ENCODE results near the gene CALU.

The CALU gene

DNA sequence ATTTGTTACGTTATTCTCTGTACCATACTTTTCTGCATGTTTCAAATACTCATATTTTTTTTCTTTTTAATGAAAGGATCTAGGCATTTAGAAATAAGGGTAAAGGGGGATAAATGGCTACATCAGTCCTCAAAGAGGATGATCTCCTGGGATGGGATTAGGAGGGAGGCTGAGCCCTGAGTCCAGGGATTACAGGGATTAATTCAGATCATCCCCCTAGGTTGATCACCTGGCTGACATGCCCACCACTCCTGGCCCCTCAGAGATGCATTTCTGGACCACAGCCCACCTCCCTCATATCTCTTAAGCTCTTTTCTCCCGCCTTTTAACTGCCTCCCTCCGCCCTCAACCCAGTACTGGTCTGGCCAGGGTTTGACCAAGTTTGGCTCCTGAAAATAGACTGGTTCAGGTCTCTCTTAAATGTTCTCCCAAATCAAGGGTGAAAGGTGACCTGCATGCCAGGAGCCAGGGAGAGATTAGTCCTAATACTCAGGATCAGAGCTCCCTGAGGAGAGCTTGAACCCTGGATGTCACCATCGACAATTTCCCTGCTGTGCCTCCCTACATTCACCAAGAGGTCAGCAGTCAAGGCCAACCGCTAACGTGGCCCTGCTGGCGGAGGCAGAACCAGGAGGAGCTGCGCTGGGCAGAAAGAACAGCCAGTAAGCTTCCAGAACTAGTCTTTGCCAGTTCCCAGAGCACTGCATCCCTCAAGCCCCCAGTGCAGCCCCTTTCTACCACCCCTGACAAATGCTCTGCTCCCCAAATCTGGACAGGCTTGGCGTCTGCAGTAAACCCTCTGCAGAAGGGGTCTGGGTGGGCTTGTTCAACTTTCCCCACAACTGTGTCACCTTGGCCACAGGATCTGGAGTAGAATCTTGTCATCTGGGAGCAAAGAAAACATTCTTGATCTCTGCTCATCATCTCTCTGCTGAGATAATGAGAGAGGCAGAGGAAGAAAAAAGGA, 49.6 kb downstream of the CALU start:
- no peak for DNase-seq (ENCODE audit: low spot score)

DNA sequence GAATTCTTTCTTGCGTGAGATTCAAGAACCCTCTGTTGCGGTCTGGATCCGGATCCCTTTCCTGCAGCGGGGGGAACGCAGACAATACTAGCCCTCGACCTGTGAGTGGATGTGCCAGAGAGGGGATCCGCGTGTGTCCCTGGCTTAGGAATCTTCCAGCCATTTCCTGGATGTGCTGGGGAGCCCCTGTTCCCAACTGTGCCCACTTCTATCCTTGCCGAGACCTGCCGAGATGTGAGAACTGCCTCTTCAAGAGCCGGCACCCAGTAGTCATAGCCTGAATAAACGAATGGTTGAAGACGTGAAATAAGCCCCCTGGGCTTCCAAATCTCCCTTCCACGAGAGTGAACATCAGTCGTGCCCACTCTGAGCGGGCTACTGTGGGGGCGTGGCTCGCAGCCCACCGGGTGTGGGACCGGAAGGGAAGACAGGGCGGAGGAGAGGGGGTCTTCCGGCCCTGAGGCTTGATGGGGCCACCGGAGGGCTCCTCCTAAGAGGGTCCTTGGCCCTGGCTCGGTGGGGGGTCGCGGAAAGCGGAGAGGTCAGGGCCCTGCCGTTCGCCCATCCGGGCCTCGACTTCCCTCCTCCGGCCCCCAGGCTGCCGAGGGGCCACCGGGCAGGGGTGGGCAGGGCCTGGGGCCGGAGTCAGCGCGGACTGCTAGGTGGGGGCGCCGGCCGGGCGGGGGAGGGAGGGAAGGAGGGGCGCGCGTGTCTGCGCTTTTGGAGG, 51.3 kb downstream of the CALU start:
- no peak for DNase-seq (ENCODE audit: low spot score)

DNA sequence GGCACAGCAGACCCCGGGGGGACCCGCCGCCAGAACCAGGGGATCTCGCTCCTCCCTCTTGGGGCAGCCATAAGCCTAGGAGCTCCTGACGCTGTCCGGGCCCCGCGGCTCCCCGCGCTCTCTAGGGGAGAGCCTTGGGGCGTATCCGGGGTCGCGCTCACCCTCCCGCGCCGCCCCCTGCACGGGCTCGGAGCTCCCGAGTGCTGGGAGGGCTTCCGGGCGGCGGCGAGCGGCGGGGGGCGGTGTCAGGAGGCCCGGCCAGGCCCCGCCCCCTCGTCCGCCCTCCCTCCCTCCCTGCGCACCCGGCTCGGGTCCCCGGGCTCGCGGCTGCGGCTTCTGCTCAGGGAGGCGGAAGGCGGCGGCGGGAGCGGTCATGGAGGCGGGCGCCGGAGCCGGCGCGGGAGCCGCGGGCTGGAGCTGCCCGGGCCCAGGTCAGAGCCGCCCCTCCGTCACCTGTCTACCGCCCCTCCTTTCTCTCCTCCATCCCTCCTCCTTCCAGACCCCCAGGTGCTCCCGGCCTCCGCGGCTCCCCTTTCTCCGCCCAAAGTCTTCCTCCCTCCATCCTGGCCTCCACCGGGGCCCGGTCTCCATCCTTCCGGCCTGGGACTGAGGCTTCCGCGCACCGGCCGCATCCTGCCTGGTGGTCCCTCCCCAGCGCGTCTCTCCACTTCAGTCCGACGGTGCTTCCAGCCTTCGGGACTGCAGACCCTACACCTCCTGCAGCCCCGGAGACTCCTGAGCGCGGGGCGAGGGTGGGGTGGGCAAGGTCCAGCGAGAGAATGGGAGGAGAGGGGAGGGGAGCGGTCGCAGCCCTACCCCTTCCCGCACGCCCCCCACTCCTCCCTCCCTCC, 52.2 kb downstream of the CALU start, which contains the start of gene CCDC136:
CCDC136 (plus strand) TSS at position 848 of the 851 bp plus-strand sequence. CDS start 444 bp downstream, outside the sequence.
- peak; percentile 91 for DNase-seq (ENCODE audit: low spot score)

DNA sequence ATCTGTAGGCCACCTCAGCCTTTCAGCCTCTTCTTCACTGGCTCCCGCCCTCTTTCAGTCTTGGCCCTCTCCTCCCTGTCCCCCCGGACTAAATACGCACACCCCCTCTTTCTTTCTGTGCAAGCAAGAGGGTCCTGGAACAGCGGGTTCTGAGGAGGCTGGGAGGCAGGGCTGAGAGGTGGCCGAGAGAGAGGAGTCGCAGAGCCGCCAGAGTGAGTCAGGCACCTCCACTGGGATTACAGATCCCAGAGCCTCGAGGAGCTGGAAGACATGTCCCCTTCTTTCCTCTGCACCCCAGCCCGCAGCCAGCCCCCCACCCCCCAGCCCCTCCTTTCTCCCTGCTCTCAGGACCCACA, 52.8 kb downstream of the CALU start:
- DNase-seq (ENCODE audit: low spot score), result peak; percentile 68

DNA sequence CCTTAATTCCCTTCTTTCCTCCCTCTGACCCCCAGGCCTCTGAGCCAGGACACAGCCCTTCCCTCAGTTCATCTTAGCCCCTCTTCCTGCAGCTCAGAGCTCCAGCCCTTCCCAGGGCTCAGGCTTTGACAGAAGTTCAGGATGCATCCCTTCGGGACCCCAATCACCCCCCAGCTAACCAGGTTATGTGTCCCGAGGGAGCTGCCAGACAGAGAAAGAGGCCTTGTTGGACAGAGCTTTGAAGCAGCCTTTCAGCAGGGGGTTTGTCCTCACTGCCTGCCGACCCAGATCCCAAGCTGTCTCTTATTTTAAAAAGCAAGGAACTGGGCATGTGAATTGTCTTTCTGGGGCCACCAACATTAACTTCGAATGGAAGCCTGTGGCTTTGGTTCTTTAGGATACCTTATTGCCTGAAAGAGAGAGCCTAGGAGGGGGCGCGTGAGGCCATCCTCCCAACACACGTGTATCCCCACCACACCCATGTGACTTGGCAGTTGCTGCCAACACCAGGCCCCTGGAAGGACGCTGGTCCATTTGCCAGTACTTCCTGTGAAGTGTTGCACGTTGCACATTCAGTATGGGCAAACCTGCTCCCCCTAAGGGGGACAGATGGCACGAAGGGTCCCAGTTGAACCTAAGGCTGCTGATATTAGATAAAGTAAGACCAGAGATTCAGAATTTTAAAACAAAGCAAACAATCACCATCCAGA, 53.5 kb downstream of the CALU start:
- no peak for DNase-seq (ENCODE audit: low spot score)

DNA sequence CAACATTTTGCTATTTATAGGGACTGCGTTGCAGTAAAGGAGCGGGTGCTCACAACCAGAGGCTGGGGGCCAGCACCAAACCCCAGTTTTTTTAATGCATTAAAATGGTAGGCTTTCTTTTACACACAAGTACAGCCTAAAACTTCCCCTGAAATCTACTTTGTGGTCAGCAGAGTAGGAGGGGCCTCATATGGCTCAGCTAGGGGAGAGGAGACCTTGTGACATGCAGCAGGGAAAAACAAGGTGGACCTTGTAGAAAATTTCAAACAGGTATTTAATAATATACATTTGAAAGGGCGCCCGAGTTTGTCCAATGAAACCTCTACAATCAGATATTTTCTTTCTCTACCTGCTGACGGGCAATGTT, 54.0 kb downstream of the CALU start:
- DNase-seq (ENCODE audit: low spot score), result no peak

DNA sequence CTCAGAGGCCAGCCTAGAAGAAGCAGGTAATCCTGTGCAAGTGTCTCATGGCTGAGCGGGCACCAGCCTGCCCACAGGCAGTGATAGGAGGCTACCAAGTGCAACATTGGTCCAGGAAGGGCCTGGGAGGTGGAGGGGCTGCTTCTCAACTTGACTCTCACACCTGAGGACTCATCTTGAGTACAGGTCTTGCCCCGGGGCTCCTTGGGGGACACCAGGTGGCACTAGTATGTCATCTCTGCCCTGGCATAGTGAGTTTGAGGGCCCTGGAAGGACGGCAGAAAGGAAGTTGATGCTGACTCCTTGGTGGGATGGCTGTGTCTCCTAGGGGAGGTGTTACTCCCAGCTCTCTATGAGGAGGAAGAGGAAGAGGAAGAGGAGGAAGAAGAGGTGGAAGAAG, 54.9 kb downstream of the CALU start:
- no peak for DNase-seq (ENCODE audit: low spot score)

DNA sequence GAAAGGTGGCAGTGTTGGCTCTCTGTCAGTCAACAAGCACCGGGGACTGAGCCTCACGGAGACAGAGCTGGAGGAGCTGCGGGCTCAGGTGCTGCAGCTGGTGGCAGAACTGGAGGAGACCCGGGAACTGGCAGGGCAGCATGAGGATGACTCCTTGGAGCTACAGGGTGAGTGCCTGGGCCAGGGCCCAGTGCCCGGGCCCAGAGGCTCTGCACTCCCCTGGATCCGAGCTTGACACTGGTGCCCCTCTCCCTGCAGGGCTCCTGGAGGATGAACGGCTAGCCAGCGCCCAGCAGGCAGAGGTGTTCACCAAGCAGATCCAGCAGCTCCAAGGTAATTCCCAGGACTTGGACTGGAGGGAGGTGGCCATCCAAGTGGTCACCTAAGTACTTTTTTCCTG, 55.3 kb downstream of the CALU start:
- no peak for DNase-seq (ENCODE audit: low spot score)

DNA sequence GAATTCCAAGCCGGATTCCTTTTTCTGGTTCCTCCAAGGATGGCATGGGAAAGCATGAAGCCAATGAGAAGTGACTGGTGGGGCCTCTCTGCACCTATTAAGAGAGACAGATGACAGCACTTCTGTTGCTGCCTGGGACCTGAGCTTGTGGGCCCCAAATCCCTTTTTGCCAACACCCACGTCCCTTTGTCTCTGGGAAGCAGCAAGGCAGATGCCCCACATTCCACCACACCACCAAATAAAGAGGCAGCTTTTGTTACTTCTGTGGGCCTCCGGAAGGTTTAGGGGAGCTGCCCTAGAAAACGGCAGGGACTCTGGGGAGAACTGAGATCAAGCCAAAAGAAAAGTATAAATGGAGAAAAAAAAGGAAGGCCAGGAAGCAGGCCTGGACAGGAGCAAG, 56.0 kb downstream of the CALU start:
- no peak for DNase-seq (ENCODE audit: low spot score)

DNA sequence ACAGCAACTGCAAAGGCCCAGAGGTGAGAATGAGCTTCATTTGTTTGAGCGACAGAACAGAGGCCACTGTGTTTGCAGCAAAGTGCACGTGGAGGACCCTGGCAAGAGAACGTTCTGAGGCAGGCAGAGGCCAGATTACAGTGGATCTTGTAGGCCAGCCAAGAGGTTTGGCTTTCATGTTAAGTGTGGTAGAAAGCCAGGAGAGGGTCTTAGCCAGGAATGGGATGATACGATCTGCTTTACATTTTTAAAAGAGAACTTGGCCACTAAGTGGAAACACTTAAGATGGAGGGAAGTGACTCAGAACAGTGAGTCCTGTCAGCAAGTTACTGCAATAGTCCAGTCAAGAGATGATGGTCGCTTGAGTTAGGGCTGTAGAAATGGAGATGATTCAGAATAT, 57.2 kb downstream of the CALU start:
- peak; percentile 72 for DNase-seq (ENCODE audit: low spot score)

DNA sequence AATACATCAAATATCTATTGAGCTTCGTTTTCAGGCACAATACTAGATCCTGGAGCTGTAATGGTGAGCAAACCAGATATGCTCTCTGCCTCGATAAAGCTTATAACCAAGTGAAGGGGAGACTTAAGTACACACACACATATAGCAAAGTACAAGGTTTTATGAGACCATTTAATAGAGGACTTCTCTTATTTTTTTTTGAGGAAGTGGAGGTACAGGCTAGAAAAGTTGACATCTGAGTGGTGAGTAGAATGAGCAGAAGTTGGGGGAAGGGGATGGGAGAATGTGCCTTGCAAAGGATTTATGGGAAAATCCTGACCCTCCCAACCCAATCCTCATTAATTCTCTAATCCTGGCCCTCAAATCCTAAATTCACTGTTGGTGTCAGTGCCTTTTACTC, 60.3 kb downstream of the CALU start:
- no peak for DNase-seq (ENCODE audit: low spot score)

DNA sequence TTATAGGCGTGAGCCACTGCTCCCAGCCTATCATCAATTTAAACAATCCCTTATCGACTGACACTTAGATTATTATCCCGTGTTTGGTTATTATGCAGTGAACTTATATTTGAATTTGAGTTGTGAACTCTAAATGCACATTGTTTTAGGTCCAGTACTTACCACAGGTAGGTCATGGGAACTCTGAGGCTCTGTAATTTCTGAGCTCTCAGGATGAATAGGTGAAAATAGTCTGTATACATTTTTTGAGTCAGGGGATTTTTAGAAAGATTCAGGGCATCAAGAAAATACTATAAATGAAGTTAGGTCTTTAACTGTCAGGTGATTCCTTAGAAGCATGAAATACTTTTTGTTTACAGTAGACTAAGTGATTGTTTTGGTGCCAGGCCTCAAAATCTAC, 61.4 kb downstream of the CALU start:
- no peak for DNase-seq (ENCODE audit: low spot score)

DNA sequence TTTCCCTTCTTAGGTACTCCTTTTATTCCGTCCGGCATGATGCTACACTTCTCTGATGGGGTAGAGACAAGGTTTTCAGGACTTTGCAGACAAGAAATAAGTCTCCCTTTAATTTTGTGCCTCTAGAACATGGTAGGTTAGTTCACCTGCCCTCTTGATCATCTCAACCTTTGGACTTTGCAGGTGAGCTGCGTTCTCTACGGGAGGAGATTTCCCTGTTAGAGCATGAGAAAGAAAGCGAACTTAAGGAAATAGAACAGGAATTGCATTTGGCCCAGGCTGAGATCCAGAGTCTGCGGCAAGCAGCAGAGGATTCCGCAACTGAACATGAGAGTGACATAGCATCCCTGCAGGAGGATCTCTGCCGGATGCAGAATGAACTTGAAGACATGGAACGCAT, 61.8 kb downstream of the CALU start:
- no peak for DNase-seq (ENCODE audit: low spot score)

DNA sequence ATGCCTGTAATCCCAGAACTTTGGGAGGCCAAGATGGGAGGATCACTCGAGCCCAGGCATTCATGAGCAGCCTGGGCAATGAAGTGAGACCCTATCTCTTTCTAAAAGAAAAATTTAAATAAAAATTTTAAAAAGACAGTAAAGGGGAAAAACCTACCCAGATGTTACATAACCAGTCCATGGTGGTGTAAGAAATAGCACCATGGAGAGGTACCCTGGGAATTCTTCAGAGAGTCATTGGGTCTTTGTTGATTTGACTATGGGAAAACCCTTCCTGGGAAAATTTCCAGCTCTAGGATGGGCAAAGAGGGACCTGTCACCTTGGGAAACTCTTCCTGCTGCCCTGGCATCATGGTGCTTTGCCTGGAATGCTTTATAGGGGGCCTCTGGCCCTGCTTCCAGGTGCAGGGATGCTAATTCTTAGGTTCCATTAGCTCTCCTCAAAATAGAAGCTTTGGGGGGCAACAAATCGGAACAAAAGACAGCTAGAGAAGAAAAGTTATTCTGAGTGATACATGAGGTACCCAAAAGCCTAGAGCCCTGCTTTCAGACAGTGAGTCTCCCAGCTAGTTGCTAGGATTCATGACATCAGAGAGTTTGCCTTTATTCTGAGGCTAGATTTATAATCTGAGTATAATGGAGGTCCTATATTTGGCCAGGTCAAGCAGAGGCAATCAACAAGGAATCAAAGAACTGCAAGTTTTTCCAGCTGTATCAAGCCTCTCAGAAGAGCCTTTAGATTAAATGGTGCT, 62.7 kb downstream of the CALU start:
- no peak for DNase-seq (ENCODE audit: low spot score)

DNA sequence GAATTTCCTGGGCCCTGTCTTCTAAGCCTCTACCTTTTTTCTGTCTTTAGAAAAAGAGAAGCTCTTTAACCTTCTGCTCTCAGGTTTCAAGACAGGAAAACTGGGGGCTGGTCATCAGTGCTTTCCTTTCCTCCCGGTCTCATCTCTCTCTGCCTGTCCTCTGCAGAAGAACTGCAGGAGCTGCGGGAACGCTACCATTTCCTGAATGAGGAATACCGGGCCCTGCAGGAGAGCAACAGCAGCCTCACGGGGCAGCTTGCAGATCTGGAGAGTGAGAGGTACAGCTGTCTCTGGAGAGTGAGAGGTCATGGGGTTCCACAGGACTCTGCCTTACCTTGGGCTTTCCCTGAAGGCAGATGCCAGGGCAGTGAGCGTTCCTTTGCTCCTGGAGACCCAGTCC, 65.3 kb downstream of the CALU start:
- no peak for DNase-seq (ENCODE audit: low spot score)

DNA sequence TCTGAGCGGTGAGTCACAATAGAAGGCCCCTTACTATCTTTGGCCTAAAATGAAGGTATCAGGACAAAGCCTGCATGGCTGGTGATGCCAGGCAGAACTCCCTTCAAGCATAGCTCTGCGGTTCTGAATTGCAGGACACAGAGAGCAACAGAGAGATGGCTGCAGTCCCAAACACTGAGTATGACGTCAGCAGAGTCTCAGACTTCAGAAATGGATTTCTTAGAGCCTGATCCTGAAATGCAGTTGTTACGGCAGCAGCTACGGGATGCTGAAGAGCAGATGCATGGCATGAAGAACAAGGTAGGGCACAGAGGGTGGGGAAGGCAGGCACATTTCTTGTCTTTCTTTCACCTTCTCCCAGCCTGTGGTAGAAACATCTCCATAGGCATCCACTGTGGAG, 66.1 kb downstream of the CALU start:
- no peak for DNase-seq (ENCODE audit: low spot score)

DNA sequence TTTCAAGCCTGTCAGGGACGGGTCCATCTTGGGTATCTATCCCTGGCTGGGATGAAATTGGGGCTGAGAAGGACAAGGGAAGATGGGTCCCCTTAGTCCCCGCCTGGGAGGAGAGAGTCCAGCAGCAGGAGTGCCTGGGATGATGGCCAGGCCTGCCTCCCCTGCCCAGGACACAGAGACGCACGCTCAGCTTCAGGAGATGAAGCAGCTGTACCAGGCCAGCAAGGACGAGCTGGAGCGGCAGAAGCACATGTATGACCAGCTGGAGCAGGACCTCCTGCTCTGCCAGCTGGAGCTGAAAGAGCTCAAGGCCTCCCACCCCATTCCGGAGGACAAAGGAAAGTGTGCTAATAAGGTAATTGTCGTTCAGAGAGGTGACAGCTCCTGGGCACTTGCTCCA, 68.0 kb downstream of the CALU start:
- DNase-seq (ENCODE audit: low spot score), result no peak

DNA sequence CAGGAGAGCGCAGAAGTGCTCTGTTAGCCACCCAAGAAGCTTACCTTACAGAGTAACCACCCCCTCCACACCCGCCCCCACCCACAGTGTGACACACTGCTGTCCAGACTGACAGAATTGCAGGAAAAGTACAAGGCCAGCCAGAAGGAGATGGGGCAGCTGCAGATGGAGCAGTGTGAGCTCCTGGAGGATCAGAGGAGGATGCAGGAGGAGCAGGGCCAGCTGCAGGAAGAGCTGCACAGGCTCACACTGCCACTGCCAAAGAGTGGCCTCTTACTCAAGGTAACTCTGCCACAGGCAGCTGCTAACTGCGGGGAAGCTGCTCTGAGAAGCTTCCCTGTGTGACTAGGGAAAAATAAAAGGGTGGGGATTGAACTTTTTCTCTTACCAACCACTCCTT, 70.2 kb downstream of the CALU start:
- DNase-seq (ENCODE audit: low spot score), result no peak

DNA sequence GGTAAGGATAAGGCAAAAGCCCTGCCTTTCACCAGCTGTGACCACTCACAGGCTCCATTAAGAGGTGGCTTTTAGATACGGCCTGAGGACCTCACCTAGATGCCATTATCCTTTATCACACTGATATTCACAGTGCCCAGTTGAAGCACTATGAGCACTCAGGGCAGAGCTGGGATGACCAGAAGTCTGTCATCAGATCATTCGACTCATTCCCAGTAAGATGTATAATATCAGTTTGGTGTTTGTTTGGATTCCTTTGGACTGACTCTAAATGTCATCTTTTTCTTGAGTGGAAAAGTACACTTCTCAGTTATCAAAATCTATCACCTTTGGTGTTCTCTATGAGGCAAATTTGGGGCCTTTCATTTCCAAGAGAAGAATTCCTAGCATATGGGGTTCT, 71.3 kb downstream of the CALU start:
- DNase-seq (ENCODE audit: low spot score), result peak; percentile 52

DNA sequence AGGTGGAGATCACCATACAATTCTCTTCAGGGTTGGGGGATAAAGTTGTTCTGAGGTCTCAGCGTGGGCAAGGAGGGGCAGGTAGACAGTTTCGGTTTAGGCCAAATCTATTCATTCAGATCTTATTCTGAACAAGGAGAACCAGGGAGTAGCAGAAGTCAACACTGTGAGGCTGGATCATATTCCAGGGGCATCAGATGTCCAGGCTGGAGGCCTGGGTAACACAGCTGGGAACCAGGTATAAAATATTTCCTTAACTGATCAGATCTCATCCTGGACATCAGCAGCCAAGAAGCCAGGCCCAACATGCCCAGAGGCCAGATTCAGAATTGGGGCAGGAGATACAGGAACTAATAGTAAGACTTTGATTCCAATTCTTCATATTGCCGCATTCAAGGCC, 71.8 kb downstream of the CALU start:
- no peak for DNase-seq (ENCODE audit: low spot score)
